ENCODE results near the gene FOXQ1. TPM values are rescaled to one million over a fixed set of nuclear protein-coding genes. Genes with fewer than 3 reads are reported as not detected.

The FOXQ1 gene
- total and polyA plus RNA-seq, 4 experiments from 2014 or later, result not detected

DNA sequence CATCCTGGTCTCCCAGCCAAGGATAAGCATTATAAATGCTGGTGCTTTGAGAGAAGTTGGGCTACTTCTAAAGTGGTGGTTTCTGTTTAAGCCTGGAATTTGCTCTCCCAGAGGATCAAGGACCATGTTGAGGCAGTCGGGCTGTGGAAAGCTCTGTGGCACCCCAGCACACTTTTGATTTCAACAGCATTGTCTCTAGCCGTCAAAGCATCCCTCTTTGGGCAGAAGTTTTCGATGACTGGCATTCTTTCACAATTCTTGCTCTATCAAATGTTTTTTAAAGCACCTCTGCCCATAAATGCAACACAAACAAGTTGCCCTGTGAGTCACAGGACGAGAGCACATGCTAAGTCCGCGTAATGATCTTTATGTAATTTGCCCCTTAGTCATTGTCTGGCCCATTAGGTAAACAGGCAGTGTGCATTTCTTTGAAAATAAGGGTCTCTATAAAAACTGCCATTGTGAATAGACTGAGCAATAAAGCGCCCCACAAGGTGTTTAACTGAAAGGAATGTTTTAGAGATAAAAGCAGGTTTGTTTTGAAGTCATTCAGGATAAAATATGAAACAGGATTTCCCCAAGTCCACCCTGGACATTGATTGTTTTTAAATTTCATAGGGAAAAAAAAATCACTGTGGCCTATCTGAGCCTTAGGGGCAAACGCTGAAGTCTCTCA, 44.7 kb upstream of the FOXQ1 start:
- Mint-ChIP-seq H3K36me3 (no peaks in the 10 kb centered on the region), H3K9me3 (peaks cover 0 to 6% (median 0%) of the 10 kb centered on the region in 8 donors), H3K4me1 (no peaks in the 10 kb centered on the region), H3K27ac (no peak overlapping the region), H3K27me3 (peaks cover 11 to 17% of the 10 kb centered on the region in 2 donors), H3K4me3 (no peak overlapping the region)
- ChIA-PET CTCF (ENCODE audit: partially characterized antibody) (no interaction called here), POLR2A (ENCODE audit: partially characterized antibody) (no interaction called here)
- Histone ChIP-seq H3K27ac (ENCODE audit: low read depth, low read length) (no peak overlapping the region), H3K36me3 (ENCODE audit: insufficient read depth, low read length) (no peaks in the 10 kb centered on the region), H3K4me1 (ENCODE audit: insufficient read depth, low read length) (no peaks in the 10 kb centered on the region), H3K27me3 (ENCODE audit: insufficient read depth, low read length) (no peaks in the 10 kb centered on the region), H3K4me3 (ENCODE audit: low read length in 2 of 2) (no peak overlapping the region), H3K9me3 (ENCODE audit: control insufficient read depth in 1 of 2, low read length in 2 of 2) (no peaks in the 10 kb centered on the region)
- intact Hi-C loops (cut with micrococcal nuclease), result no loop called here
- no peak for DNase-seq

DNA sequence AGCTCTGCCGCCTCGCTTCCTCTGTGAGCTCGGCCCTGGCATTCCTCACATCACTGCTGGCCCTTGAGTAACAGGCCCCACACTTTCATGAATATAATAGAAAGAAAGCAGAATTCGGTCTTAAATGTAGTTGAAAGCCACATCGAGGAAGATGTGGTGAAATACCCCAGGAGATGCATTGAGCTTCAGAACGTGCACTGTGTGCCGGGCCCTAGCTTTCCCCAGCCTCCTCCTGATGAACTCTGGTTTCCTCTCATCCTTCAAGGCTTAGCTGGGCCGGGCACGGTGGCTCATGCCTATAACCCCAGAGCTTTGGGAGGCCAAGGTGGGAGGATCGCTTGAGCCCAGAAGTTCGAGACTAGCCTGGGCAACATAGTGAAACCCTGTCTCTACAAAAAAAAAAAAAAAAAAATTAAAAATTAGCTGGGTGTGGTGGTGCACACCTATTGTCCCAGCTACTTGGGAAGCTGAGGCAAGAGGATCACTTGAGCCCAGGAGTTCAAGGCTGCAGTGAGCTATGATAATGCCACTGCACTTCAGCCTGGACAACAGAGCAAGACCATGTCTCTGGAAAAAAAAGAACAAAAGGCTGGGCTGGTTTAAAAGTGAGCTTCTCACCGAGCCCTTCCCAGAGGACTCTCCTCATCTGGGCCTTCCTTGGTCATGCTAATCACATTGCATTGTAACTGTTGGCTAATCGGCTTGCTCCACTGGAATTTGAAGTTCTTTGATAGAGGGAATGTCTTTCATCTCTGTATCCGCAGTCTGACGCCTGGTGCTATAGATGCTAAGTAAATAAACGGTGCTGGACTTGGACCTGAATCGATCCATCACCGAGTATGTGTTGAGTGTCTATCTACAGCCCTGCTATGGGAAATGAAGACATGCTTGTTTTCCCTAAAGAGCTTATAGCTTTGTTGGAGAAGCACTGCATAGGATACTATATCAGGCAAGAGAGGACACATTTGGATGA, 43.8 kb upstream of the FOXQ1 start:
- no peak overlapping the region for H3K4me3 ChIP-seq (ENCODE audit: low read length in 2 of 2)
- H3K4me1 ChIP-seq (ENCODE audit: insufficient read depth, low read length), result no peaks in the 10 kb centered on the region
- no peaks in the 10 kb centered on the region for H3K36me3 ChIP-seq (ENCODE audit: insufficient read depth, low read length)
- no peaks in the 10 kb centered on the region for H3K36me3 Mint-ChIP-seq
- no peak overlapping the region for H3K27ac ChIP-seq (ENCODE audit: low read depth, low read length)
- CTCF ChIA-PET (ENCODE audit: partially characterized antibody), result no interaction called here
- no peaks in the 10 kb centered on the region for H3K9me3 ChIP-seq (ENCODE audit: control insufficient read depth in 1 of 2, low read length in 2 of 2)
- intact Hi-C loops (cut with micrococcal nuclease), result no loop called here
- H3K27me3 ChIP-seq (ENCODE audit: insufficient read depth, low read length), result no peaks in the 10 kb centered on the region
- DNase-seq, result no peak
- peaks cover 11 to 19% of the 10 kb centered on the region in 2 donors for H3K27me3 Mint-ChIP-seq
- peaks cover 0 to 13% (median 4%) of the 10 kb centered on the region in 8 donors for H3K9me3 Mint-ChIP-seq
- no peak overlapping the region for H3K4me3 Mint-ChIP-seq
- no peak overlapping the region for H3K27ac Mint-ChIP-seq
- POLR2A ChIA-PET (ENCODE audit: partially characterized antibody), result no interaction called here
- H3K4me1 Mint-ChIP-seq, result no peaks in the 10 kb centered on the region

DNA sequence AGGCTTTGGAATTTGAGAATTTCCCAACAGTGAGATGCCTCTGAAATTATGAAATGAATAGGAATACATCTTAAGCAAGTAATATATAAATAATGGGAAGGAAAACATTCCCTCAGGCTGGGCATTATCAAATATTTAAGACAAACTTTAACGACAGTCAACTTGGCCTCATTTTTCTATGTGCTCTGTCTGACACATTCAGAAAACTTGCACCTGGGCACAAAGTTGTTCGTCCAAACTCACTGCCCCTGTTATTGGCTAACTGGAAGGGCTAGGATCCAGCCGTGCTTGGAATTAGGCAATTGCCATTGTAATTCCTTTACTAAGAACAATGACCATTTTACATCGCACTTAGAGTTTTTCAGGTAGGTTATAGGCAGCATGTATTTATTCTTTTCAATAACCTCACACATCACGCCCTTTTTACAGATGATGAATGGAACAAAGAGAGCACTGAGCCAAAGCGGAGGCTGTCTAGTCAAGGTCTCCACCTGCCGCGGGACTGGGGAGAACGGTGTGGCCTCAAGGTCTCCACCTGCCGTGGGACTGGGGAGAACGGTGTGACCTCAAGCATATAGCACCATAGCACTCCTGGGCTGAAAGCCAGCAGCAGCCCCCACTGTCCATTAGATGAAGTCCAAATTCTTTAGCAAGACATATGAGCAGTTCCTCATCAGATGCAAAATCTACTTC, 40.7 kb upstream of the FOXQ1 start:
- no peak overlapping the region for H3K4me3 ChIP-seq (ENCODE audit: low read length in 2 of 2)
- Mint-ChIP-seq H3K4me3 (no peak overlapping the region), H3K27ac (peak overlapping the region in 1 of 7 donors; percentile 48), H3K27me3 (peaks cover 20 to 25% of the 10 kb centered on the region in 2 donors), H3K9me3 (peaks cover 0 to 16% (median 4%) of the 10 kb centered on the region in 8 donors), H3K4me1 (no peaks in the 10 kb centered on the region), H3K36me3 (no peaks in the 10 kb centered on the region)
- H3K27me3 ChIP-seq (ENCODE audit: insufficient read depth, low read length), result no peaks in the 10 kb centered on the region
- no peaks in the 10 kb centered on the region for H3K36me3 ChIP-seq (ENCODE audit: insufficient read depth, low read length)
- intact Hi-C loops (cut with micrococcal nuclease), result no loop called here
- no peaks in the 10 kb centered on the region for H3K4me1 ChIP-seq (ENCODE audit: insufficient read depth, low read length)
- no peak for DNase-seq
- CTCF ChIA-PET (ENCODE audit: partially characterized antibody), result no interaction called here
- no peaks in the 10 kb centered on the region for H3K9me3 ChIP-seq (ENCODE audit: control insufficient read depth in 1 of 2, low read length in 2 of 2)
- no peak overlapping the region for H3K27ac ChIP-seq (ENCODE audit: low read depth, low read length)
- POLR2A ChIA-PET (ENCODE audit: partially characterized antibody), result no interaction called here

DNA sequence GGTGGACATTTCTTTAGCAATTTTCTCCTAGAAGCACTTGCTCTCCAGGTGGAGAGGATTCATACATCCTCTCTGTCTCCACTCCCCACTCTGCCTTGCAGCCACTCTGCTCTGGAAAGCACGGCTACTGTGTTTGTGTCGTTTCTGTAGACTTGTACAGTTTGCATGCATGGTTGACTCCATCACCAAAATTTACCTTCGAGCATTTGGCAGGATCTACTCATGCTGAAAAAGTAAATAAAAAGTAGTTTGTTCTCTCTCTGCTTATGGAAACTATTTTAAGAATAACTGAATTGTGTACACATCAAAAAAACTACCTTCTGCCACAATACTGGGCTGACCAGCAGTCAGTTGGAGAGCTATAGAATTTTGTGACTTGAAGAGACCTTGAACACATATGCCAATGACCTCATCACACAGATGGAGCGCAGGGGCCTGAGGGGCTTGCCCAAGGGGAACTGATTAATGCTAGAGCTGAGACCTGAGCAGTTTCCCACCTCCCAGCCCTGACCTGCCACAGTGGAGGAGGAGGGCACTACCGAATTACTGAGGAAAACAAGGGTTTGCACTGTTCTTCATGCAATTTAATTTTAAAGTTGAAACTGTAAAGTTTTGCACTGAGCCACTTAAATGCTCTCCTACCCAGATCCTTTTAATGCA, 33.7 kb upstream of the FOXQ1 start:
- Histone ChIP-seq H3K36me3 (ENCODE audit: insufficient read depth, low read length) (no peaks in the 10 kb centered on the region), H3K4me1 (ENCODE audit: insufficient read depth, low read length) (no peaks in the 10 kb centered on the region), H3K27ac (ENCODE audit: low read depth, low read length) (no peak overlapping the region), H3K27me3 (ENCODE audit: insufficient read depth, low read length) (peaks cover 3% of the 10 kb centered on the region), H3K4me3 (ENCODE audit: low read length in 2 of 2) (no peak overlapping the region), H3K9me3 (ENCODE audit: control insufficient read depth in 1 of 2, low read length in 2 of 2) (no peaks in the 10 kb centered on the region)
- H3K27me3 Mint-ChIP-seq, result peaks cover 23 to 26% of the 10 kb centered on the region in 2 donors
- DNase-seq, result no peak
- no peaks in the 10 kb centered on the region for H3K4me1 Mint-ChIP-seq
- intact Hi-C loops (cut with micrococcal nuclease), result no loop called here
- no peak overlapping the region for H3K27ac Mint-ChIP-seq
- H3K4me3 Mint-ChIP-seq, result no peak overlapping the region
- peaks cover 0 to 4% (median 1%) of the 10 kb centered on the region in 8 donors for H3K9me3 Mint-ChIP-seq
- CTCF ChIA-PET (ENCODE audit: partially characterized antibody), result no interaction called here
- H3K36me3 Mint-ChIP-seq, result no peaks in the 10 kb centered on the region
- POLR2A ChIA-PET (ENCODE audit: partially characterized antibody), result no interaction called here

DNA sequence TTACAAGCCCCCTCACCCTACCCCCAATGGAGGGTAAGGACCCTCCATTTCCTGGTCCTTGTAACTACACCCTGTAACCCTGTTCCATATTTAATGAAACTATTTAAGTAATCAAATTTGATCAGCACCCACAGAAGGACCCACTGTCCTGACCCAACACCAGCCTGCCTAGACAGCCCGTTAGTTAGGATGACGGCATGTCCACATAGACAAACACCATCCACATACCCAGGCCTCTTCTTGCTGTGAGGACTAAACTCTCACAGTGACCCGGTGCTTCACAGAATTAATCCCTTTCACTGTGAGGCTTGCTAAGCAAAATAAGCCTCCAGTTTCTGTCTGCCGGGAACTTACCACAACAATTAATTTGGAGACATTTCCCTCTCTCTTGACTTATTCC, 32.8 kb upstream of the FOXQ1 start:
- Mint-ChIP-seq H3K4me1 (no peaks in the 10 kb centered on the region), H3K27ac (no peak overlapping the region), H3K4me3 (no peak overlapping the region), H3K27me3 (peaks cover 24 to 26% of the 10 kb centered on the region in 2 donors), H3K36me3 (no peaks in the 10 kb centered on the region), H3K9me3 (peaks cover 0 to 2% (median 0%) of the 10 kb centered on the region in 8 donors)
- DNase-seq, result no peak
- intact Hi-C loops (cut with micrococcal nuclease), result no loop called here
- CTCF ChIA-PET (ENCODE audit: partially characterized antibody), result no interaction called here
- Histone ChIP-seq H3K36me3 (ENCODE audit: insufficient read depth, low read length) (no peaks in the 10 kb centered on the region), H3K4me3 (ENCODE audit: low read length in 2 of 2) (no peak overlapping the region), H3K9me3 (ENCODE audit: control insufficient read depth in 1 of 2, low read length in 2 of 2) (no peaks in the 10 kb centered on the region), H3K27me3 (ENCODE audit: insufficient read depth, low read length) (peaks cover 3% of the 10 kb centered on the region), H3K4me1 (ENCODE audit: insufficient read depth, low read length) (no peaks in the 10 kb centered on the region), H3K27ac (ENCODE audit: low read depth, low read length) (no peak overlapping the region)
- POLR2A ChIA-PET (ENCODE audit: partially characterized antibody), result no interaction called here

DNA sequence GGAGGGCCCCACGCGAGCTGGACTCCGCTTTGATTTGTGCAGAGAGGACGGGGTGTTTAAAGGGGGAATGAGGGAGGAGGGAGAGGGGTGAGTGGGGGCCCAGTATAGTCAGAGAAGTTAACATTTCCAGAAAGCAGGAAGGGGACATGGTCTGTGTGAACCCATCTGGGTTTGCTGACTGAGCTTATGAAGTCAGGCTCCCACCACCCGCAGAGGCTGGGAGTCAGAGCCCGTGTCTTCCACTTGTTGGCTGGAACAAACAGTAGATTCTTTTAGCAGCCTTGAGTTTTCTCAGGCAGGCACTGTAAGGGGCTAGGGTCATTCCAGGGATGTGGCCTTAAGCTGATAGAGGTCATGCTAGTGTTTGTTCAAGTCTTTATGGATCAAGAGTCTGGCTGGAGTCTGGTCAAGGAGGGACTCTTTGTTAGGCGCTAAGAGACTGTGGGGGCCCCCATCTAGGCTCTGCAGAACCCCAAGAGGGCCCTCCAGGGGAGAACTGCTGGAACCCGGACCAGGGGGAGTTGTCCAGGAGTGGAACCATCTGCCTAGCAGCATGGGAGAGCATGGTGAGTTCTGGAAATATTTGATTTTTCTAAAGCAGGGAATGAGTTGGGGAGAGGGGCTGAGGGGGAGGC, 31.1 kb upstream of the FOXQ1 start:
- no peak overlapping the region for H3K27ac Mint-ChIP-seq
- peaks cover 12 to 22% of the 10 kb centered on the region in 2 donors for H3K27me3 Mint-ChIP-seq
- no peak overlapping the region for H3K27ac ChIP-seq (ENCODE audit: low read depth, low read length)
- peaks cover 0 to 1% (median 0%) of the 10 kb centered on the region in 8 donors for H3K9me3 Mint-ChIP-seq
- intact Hi-C loops (cut with micrococcal nuclease), result no loop called here
- H3K9me3 ChIP-seq (ENCODE audit: control insufficient read depth in 1 of 2, low read length in 2 of 2), result no peaks in the 10 kb centered on the region
- DNase-seq, result no peak
- no peaks in the 10 kb centered on the region for H3K36me3 ChIP-seq (ENCODE audit: insufficient read depth, low read length)
- CTCF ChIA-PET (ENCODE audit: partially characterized antibody), result no interaction called here
- no peaks in the 10 kb centered on the region for H3K4me1 ChIP-seq (ENCODE audit: insufficient read depth, low read length)
- peaks cover 3% of the 10 kb centered on the region for H3K27me3 ChIP-seq (ENCODE audit: insufficient read depth, low read length)
- H3K4me3 Mint-ChIP-seq, result no peak overlapping the region
- no peak overlapping the region for H3K4me3 ChIP-seq (ENCODE audit: low read length in 2 of 2)
- H3K4me1 Mint-ChIP-seq, result no peaks in the 10 kb centered on the region
- POLR2A ChIA-PET (ENCODE audit: partially characterized antibody), result no interaction called here
- H3K36me3 Mint-ChIP-seq, result no peaks in the 10 kb centered on the region

Measured in CD4-positive, alpha-beta memory T cell (primary cell).